HuH-7 (cell line): ENCODE measurements around the gene SLC25A21.

Source experiments
- DNase-seq: peaks from one replicate; pipeline ENCODE4 v3.0.0; 2011; ENCODE audit warnings: low spot score

The SLC25A21 gene

DNA sequence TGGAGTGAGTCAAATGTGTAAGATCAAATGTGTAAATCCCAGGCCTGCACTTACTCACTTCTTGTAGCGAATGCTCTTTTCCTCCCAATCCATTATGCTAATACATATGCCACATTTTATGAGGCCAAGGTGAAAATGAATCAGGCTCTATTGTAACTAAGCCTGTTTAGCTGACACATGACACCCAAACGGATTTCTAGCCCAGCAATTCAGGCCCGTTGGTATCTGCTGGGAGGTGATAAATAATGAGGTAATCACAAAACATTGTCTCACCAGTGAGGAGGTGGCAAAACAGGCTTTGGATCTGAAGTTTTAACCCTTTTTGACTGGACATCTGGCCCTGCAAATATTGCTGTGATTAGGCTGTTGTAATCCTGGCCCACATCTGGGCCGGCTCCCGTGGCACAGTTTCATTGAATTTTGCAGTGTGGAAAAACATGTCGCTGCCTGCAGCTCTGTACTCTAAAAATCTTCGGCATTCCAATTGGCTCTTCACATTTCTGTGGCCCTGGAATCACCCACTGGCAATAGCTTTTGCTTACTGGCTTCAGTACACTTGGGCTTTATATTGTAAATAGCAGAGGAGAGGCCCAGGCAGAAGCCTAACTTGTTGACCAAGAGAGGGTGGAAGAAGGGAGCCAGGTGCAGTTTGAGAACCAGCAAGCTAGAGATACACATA is 404.7 kb downstream of the SLC25A21 start:
- DNase-seq, result no peak

DNA sequence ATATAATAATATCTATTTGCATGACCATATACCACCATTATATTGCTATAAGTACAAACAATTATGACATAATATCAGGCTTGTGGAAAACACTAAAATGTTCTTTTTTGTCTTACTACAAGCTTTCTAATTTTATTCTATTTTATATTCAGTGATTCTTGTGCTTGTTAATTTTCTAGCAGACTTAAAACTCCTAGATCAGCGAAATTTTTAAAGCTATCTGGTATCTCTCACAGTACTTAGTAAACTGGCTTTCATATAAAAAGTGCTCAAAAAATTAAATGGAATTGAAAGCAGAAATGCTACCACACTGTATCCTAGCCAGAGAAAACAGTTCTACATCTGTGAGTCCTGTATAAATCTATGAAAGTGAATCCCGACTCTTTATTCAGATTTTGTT is 405.4 kb downstream of the SLC25A21 start:
- DNase-seq, result no peak

DNA sequence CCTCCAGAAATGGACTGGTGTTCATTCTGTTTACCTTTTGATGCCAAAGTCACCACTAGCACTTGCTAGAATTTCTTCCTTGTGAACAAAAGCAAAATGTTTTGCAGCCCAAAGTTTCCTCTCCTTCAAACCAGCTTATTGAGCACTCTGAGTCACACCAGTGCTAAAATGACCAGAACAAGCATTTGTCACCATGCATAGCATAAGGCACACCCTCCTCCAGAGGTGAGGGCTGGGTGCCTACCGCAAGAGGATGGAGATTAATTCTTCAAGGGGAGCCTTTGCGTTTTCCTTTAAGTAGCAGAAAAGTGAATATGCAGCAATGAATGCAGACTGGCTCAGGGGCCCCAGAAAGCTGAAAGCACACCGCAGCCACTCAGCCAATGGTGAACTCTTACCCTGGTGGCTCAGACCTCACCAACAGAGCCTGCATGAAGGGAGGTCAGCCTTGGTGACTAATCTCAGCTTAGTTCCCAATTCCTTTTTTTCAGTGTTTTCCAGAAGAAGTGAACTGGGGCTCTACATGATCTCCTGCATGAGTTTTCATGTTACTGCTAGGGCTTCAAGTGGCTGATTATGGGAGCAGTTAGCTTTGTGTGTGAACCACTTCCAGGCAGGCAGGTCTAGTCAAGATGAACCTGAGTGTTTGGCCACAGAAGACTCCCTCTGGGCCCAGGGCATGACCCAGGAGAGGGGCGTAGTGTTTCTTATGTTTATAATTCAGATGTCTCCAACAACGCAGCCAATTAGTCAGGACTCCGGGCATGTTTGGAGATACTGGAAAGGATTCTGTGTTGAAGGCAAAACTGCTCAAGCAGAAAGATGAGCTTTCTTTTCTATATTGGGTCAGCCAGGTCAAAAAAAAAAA is 414.4 kb downstream of the SLC25A21 start:
- DNase-seq, result no peak

DNA sequence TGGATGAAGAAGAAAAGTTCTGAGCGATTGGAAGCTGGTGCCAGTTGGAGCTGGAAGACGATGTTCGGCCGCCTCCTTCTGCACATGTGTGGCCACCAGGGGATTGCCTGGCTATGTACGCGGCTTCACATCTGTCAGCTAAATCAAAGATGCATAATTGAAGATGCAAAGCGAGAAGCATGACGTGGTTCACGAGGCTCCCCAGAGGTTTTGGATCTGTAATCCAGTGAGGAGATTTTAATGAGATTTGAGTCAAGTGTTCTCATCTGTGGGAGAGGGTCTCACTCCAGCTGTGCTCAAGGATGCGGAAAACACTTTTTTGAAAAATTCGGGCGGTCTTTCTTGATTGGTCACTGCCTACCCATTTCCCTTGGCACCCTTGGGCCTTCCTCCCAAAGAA is 416.2 kb downstream of the SLC25A21 start:
- DNase-seq, result no peak

DNA sequence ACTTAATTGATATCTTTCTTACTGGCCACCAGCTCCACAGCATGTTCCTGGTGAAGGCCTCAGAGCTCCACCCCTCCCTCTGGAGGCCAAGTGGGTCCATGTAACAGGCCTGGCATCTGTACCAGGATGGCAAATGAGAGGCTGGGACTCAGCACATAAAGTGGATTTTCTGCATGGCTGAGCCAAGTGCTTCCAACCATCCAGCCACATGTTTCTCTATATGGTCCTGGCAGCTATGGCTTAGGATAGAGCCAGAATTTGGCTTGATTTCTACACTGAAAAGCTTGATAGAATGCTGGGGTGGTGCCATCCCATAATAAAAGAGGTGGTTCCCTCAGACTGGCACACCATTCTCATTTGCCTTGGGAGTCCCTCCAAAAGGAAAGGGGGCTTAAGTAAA is 416.6 kb downstream of the SLC25A21 start:
- no peak for DNase-seq

DNA sequence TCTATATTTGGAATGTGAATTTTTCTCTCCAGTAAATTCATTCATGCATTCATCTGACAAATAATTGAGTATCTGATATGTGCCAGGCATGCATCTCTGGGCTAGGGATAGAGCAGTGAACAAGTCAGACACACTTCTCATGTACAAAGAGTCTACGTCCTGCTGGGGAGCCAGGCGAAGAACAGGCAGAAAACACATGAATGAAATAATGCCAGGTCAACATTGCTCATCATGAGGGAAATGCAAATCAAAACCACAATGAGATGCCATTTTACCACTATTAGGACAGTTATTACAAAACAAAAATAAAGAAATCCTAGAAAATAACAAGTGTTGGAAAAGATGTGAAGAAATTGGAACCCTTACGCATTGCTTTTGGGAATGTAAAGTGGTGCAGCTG is 420.5 kb downstream of the SLC25A21 start:
- no peak for DNase-seq

DNA sequence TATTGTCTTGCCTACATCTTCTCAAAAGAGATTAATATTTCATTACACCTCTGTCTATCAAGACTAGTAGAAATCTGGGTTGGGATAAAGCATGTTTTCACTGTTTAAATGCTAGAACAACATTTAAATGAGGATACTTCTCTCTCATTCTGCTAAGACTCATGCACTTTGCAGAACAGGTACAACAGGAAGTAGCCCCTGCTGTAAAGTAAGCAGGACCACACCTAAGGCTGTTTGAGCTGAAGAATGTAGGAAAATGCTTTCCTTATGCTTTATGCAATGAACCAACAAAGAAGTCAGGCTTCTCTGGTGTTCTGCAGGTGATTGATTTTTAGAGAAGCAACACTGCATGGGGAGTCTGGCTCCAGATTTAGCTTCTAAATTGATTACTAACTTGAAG is 421.3 kb downstream of the SLC25A21 start:
- no peak for DNase-seq

DNA sequence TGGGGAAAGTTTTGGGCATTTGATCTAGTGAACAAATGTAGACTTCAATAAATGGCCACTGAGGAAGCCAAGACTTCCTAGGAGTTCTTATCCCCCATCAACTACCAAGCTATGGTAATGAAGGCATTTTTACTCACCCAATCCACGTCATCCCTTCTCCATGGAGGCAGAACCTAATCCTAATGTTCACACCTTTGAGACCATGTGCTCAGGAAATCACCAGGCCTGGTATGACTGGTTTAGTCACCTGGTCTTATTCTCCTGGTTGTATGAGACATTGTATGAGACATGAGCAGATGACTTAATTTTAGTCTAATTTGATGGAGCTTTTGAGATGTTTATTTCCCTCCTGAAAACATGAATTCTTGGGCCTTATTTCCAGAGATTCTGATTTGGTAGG is 422.2 kb downstream of the SLC25A21 start:
- no peak for DNase-seq

DNA sequence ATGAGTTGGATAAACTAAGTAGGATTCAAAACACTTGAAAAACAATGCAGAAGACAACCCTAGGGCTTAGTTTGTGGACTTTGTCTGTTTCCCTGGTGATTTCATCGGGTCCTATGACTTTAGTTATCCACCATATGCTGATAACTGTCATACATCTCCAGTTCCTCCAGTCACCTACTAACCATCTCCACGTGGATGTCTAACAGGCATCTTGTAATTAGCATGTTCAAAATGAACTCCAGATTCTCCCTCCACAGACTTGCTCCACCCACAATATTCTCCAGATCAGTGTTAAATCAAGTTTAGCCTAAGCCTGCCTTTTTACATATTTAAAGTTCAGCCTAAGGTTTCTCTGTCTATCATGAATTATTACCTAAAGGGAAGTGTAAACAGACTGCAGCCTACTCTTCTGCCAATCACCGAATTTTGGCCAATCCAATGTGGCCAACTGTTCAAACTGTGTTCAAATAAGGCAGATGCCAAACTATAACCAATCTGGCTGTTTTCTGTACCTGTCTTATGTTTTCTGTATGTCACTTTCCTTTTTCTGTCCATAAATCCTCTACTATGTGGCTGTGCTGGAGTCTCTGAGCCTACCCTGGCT is 423.7 kb downstream of the SLC25A21 start:
- DNase-seq, result no peak

DNA sequence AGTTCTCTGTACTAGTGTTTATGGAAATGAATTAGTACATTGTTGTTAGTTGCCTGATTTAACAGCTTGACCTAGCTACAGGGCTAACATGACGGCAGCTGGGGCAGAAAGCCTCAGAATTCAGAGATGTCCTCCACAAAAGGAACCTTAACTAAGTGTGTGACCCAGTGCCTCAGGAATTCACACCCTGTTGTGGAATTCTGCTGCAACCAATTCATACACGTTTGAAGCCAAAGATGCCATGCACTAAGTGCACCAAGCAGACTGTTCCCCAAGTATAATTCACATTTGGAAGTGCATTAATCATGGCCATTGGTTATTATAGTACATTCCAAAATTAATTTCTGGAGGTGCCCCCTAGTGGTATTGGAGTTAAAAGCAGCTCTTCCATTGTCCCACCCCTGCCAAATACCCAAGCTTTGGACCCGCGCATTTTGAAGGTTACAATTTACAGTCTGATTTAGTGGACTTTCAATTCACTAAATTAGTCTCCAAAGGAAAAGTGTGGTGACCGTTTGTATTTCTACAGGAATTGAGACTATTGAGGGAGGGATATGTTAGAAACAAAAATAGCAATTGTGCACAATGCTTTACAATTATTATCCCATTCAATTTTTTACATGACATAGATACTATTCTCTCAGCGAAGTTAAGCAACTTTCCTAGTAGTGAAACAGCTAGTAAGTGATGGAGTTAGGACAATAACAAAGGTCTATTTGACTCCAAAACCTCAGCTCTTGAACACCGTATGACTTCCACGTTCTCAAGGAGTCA is 424.8 kb downstream of the SLC25A21 start:
- peak; percentile 15 for DNase-seq

DNA sequence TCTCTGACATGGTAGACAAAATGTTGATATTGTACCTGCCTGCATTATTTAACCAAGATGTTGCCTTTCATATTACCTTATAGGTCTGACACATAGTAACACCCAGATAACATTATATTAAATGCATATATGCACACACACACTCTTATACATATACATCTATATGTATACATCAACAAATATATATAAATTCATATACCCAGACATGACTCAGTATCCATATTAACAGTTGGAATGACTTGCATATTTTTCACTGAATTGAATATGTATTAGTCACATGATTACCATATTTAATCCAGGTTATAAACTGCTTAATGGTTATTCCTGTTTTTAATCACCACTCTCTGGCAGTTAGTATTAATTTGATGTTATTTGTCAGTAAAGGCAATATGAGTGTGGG is 425.5 kb downstream of the SLC25A21 start:
- no peak for DNase-seq

DNA sequence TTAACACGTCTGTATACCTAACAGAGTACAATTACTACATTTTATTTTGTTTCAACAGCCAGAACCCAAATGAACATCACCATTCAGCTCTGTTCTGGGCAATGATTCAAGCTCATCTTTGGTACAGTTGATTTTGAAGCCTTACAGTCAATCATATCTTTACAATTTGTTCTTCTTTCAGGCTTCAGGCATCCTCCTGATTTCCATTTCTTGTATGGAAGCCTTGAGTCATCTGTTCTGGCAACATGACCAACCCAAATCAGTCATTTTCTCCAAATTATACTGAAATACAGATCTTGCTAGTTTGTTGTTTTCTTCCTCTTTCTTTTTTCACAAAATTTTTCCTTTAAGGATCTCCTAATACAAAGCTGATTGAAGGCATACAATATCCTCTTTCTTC is 430.5 kb downstream of the SLC25A21 start:
- no peak for DNase-seq

DNA sequence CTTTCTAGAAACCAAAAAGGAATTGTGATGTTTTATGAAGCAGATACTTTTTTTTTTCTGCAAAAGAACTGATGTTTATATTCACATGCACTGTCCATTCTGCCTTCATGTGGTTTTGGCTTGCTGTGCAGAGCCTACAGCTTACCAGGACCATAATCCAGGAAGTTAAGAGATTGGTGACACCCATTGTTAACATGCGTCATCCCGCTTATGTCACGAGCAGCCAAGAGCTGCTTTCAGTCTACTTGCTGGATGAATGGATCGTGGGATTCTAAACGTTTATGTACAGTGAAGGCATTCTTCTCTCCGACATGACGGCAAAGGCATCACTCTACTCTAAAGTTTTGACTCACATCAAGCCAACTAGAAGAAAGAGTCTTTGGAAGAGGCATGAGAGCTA is 434.1 kb downstream of the SLC25A21 start:
- DNase-seq, result no peak

DNA sequence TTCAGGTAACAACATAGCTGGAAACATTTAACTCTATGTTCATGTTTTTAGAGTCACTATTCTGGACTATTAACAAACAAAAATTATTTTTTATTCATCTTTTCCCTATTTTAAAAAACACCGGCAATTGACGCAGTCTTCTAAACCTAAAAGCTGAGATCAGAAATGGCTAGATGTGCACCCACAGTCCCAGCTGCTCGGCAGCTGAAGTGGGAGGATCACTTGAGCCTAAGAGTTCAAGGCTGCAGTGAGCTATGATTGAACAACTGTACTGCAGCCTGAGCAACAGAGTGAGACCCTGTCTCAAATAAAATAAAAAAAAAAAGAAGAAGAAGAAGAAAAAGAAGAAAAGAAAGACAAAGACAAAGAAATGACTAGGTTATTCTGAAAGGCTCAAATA is 446.3 kb downstream of the SLC25A21 start:
- no peak for DNase-seq

DNA sequence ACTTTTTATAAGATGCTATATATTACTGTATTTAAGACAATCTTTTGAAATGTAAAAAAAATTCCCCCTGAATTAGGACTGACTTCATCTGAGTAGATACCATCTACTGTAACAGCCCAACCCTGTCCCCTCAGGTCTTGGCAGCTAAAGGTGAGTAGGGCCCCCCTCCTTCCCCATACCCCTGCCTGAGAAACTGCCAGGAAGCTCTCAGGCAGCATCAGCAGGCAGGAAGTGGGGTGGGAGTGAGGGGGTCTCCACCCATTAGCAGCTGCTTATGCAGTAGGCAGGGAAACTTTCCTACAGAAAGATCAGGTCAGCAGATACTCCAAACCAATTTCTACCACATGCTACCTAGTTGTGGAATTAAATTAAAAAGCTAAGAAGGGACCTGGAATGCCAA is 448.2 kb downstream of the SLC25A21 start:
- DNase-seq, result no peak

DNA sequence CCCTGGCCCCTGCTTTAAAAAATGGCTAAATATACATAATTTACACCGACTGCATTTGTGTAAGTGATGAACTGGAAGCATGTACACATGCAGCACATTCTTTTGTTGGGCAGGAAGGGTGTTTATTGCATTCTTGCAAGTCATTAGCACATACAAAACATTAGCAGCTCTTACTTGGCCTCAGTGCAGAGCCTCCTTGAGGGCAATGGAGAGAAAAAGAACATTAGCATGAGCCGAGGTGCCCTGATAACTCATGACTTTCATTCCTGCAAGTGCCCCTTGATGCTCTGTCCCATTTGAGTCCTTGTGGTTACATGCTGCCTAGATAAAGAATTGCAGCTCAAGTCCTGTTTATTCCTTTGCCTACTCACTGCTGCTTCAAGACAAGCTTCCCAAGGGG is 448.9 kb downstream of the SLC25A21 start:
- DNase-seq, result no peak

DNA sequence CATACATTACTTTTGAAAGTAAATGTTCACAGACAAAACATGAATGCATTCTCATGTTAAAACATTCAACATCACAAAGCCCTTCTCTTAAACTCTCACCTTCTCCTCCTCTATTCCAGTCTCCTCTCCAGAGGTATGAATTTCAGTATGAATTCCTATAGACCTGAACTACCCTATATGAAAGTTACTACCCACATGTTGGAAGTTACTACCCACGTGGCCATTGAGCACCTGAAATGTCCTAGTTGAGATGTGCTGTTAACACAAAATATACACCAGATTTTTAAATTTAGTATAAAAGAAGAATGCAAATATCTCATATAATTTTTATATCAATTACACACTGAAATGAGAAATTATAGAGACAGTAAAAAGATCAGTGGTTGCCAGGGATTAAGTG is 450.5 kb downstream of the SLC25A21 start:
- no peak for DNase-seq

DNA sequence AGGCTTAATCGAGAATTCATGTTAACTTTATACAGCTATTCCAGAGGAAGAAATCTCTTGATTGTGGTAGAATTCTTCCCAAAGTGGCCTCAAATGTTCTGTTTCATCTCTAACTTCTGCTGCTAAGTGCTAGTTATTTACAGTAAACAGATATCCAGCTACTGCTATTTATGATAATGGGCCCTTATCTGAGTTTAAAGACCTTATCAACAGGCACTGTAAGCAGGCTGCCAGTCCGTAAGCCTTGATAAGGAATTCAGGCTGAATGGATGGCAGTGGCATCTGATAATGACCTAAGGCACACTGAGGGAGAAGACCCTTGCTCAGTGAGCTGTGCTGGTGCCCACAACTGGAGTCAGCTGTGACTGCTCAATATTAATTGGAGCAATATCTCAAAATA is 451.7 kb downstream of the SLC25A21 start:
- DNase-seq, result no peak

DNA sequence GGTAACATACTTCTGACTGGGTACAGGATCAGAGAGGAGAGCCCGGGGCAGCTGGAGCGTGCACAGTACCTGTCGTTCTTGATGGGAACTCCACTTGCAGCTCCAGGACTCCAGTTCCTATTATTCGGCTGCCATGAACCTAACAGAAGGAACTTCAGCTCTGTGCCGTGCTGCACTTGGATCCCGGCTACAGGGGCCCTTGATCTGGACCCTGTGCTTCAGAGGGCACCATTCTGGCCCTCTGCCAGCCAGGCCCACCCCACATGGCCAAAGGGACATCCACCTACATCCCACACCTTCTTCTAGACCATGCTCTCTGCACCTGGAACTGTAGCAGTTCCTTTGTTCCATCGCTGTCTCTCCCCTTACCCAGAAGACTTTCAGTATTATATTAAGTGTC is 452.6 kb downstream of the SLC25A21 start:
- no peak for DNase-seq

DNA sequence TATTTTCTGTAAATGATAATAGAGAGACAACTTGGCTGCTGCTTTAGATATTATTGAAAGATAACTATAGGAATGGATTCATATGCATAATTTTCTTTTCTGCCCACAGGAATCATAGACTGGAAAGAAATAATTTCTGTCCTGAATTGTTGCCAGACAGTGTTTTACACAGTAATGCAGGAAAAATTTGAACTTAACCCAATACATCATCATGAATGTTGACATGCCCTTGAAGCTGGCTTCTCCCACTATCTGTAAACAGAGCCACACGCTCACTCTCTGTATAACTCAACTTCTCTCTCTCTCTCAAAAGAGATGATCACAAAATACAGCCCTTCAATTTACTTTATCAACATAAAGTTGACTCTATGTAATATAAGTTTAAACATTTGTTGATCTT is 454.2 kb downstream of the SLC25A21 start:
- no peak for DNase-seq

DNA sequence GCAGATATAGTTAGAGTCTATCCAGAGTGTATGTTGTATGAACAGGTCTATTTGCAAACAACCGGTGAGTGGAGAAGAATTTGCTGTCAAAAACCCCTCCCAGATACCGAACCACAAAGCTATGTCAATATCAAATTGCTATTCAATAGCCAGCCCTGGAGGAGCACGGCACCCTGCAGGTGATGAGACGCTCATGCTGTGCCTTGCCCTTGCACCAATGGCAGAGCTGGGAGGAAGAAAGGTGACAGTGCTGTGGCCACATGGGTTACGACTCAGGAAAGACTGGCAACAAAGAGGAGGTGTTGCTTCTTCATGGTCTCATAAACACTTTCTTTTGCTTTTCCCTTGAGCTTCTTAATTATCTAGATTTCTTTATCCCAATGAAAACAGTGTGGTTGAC is 455.0 kb downstream of the SLC25A21 start:
- DNase-seq, result no peak

DNA sequence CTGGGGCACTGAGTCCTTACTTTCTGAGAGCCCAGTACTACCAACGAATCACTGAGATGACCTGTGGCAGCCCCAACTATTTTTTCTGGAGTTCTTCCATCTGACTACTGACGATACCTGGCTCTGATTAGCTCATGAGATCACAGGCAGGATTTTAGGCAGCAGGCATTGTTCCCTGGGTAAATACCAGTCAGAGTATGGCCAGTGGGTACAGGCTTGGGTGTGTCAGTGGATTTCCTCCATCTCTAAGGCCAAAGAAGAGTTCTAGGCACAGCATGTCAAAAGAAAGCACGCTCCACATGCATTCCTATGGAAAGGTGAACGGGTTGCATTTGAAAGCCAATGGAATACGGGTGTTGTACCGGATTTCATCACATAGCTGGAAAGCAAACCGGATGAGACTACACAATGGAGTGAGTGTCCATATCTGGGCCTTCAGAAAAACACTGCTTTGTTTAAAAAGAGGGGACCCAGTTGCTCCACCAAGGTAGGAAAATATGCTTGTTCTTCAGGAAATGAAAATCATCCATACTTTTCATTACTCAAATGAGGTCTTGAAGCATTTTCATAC is 455.7 kb downstream of the SLC25A21 start:
- DNase-seq, result no peak
